NAMALWA (cell line): ENCODE measurements around the gene ESR1.
"Not testable (repeated sequence)": the region's sequence is repeated elsewhere in the genome, so short reads cannot be mapped to it uniquely, and the experiment has no call there.

Experiments
- DNase-seq: peaks from one replicate; pipeline ENCODE4 v3.0.0-alpha.2; 2015; ENCODE audit warnings: low spot score

ESR1 gene

GRCh38 chr6:152135755-152136448, 328.4 kb downstream of the ESR1 start:
- no peak for DNase-seq

GRCh38 chr6:152136449-152136825, 329.0 kb downstream of the ESR1 start:
- no peak for DNase-seq

GRCh38 chr6:152138344-152138743, 330.9 kb downstream of the ESR1 start:
- not testable (repeated sequence) for DNase-seq

- DNase-seq: no peak
Observed at GRCh38 chr6:152142105-152142504, 334.6 kb downstream of the ESR1 start.

- no peak for DNase-seq
Observed at GRCh38 chr6:152143359-152143758, 335.9 kb downstream of the ESR1 start.

GRCh38 chr6:152146385-152146784, 338.9 kb downstream of the ESR1 start:
- DNase-seq: no peak

GRCh38 chr6:152147269-152147668, 339.8 kb downstream of the ESR1 start:
- DNase-seq: no peak

- no peak for DNase-seq
Observed at GRCh38 chr6:152148412-152148811, 340.9 kb downstream of the ESR1 start.

- DNase-seq: no peak
Observed at GRCh38 chr6:152150196-152150595, 342.7 kb downstream of the ESR1 start.

GRCh38 chr6:152151920-152152319, 344.4 kb downstream of the ESR1 start:
- DNase-seq: no peak

GRCh38 chr6:152154559-152155356, 347.3 kb downstream of the ESR1 start:
- DNase-seq: no peak

GRCh38 chr6:152155792-152156191, 348.3 kb downstream of the ESR1 start:
- no peak for DNase-seq

- peak; percentile 7 for DNase-seq
Observed at GRCh38 chr6:152160346-152160745, 352.9 kb downstream of the ESR1 start.

GRCh38 chr6:152161501-152161900, 354.0 kb downstream of the ESR1 start:
- DNase-seq: no peak

- DNase-seq: no peak
Observed at GRCh38 chr6:152164957-152165356, 357.5 kb downstream of the ESR1 start.

- DNase-seq: no peak
Observed at GRCh38 chr6:152166497-152166896, 359.0 kb downstream of the ESR1 start.

GRCh38 chr6:152166897-152167296, 359.4 kb downstream of the ESR1 start:
- no peak for DNase-seq

- DNase-seq: no peak
Observed at GRCh38 chr6:152167641-152168603, 360.4 kb downstream of the ESR1 start.

- DNase-seq: no peak
Observed at GRCh38 chr6:152170313-152170701, 362.8 kb downstream of the ESR1 start.

- no peak for DNase-seq
Observed at GRCh38 chr6:152170702-152171667, 363.5 kb downstream of the ESR1 start.

GRCh38 chr6:152173321-152173720, 365.8 kb downstream of the ESR1 start:
- DNase-seq: no peak
